Measurements from ENCODE around the gene APBB3.

Gene APBB3

DNA sequence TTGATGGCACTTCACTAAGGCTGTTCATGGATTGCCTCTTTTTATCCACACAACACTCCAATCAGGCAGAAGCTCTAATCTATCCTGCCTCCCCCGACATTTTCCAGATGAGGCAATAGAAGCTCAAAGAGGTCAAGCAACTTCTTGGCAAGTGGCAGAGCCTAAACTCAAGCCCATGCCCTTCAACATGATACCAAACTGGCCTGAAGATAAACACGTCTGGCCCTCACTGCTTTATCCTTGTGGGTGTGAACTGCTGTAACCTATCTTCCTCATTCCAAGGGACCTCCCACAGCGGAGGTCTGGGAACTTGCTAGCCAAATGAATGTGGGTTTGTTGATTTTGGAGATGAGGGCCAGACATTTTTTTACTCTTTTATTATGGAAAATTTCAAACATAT, 9.8 kb upstream of the APBB3 start:
- no peak for DNase-seq

DNA sequence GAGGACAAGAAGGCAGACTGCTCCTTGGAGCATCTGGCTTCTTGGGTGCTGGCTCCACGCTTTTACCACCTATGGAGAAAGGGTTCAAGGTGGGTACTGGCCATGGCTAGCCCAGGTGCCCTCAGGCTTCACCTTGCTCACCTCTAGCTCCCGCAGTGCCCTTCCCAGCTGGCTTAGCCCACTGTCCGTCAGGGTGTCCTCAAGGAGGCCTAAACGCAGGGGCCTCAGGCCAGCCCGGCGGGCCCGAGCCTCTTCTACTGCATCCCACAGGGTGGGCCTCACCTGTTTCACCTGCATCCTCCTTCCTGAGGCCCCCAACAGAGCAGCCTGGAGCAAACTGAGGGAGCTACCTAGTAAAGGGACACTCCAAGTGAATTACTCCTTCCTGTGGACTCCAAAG, 9.3 kb upstream of the APBB3 start:
- DNase-seq: no peak

DNA sequence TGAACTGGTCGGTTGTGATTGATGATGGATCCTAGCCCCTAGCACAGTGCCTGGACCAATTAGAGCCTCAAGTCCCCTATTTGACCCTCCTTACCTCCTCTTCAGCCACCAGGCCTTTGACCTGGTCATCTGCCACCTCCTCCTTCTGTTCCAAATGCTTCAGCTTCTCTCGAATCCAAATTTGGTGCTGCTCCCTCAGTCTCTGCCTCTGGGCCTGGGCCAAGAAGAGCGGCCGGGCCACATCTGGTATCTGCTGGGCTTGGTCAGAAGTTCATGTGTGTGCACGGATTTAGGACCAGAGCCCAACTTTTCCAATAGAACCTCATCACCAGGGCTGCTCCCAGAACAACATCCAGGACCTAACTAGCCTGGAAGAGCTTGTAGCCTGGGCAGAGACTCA, 6.7 kb upstream of the APBB3 start:
- no peak for DNase-seq

DNA sequence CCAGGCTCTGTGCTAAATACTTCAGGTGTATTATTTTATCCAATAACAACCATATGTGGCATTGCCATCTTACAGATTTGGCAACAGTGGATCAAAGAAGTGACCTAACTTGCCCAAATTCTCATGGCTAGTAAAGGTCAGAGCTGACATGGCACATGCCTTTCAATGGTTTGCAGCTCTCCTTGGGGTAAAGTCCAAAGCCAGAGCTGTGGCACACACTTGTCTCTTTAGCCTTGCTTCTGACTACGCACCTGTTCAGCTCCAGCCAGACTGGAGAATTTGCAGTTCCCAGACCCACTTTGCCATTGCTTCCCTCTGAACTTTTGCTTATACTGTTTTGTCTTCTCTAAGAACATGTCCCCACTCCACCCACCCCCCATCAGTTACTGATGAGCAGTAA, 6.1 kb upstream of the APBB3 start:
- no peak for DNase-seq

DNA sequence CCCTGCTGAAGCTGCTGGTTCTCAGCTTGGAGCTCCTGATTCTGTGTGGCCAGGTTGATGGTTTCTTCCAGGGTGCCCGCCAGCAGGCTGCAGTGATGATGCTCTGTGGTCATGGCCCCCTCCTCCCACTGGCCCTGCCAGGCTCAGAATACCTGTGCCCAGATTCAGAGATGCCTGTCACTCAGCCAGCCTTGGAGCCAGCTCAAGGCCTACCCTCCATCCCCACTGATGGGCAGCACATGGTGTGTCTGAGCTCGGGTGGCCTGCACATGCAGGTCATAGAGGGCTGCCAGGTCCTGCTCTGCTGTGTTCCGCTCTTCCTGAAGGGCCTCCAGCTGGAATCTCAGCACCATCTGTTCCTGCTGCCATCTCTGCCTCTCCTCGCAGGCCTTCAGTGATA, 5.7 kb upstream of the APBB3 start:
- no peak for DNase-seq

DNA sequence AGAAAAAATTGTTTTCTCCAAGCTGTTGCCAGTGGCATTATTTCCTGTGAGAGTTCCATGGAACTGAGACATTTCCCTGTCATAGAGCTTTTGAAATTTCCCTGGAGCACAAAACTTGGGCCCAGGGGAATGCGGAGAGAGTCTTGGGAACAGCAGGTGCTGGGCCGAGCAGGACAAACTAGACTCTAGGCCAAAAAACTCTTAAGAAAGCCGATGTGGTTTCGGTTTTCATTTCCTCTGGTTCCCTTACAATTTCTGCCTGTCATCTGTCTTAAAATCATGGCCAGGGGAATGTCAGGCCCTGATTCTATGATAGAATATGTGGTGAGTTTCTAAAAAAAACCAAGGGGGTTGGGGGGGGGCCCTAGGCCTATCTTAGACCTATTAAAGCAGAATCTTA, 4.8 kb upstream of the APBB3 start:
- DNase-seq: no peak

DNA sequence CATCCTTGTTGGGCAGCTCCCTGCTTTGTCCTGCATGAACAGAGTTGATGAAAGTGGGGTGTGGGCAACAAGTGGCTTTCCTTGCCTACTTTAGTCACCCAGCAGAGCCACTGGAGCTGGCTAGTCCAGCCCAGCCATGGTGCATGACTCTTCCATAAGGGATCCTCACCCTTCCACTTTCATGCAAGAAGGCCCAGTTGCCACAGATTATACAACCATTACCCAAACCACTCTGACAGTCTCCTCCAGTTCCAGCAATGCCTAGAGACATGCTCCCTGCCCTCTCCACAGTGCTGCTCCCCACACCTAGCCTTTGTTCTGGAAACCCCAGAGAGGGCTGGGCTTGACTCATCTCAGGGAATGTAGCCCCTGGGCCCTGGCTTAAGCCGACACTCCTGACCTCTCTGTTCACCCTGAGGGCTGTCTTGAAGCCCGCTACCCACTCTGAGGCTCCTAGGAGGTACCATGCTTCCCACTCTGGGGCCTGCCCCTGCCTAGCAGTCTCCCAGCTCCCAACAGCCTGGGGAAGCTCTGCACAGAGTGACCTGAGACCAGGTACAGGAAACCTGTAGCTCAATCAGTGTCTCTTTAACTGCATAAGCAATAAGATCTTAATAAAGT, 4.2 kb upstream of the APBB3 start:
- no peak for DNase-seq

DNA sequence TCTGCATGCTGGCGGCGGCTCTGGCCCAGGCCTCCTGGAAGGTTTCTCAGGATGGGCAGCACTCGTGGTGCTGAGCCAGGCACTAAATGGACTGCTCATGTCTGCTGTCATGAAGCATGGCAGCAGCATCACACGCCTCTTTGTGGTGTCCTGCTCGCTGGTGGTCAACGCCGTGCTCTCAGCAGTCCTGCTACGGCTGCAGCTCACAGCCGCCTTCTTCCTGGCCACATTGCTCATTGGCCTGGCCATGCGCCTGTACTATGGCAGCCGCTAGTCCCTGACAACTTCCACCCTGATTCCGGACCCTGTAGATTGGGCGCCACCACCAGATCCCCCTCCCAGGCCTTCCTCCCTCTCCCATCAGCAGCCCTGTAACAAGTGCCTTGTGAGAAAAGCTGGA, 3.5 kb upstream of the APBB3 start:
- DNase-seq: no peak

DNA sequence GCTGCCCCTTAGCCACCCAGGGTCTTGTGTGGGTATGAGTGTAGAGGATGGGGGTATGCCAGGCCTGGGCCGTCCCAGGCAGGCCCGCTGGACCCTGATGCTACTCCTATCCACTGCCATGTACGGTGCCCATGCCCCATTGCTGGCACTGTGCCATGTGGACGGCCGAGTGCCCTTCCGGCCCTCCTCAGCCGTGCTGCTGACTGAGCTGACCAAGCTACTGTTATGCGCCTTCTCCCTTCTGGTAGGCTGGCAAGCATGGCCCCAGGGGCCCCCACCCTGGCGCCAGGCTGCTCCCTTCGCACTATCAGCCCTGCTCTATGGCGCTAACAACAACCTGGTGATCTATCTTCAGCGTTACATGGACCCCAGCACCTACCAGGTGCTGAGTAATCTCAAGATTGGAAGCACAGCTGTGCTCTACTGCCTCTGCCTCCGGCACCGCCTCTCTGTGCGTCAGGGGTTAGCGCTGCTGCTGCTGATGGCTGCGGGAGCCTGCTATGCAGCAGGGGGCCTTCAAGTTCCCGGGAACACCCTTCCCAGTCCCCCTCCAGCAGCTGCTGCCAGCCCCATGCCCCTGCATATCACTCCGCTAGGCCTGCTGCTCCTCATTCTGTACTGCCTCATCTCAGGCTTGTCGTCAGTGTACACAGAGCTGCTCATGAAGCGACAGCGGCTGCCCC, 2.9 kb upstream of the APBB3 start:
- no peak for DNase-seq

DNA sequence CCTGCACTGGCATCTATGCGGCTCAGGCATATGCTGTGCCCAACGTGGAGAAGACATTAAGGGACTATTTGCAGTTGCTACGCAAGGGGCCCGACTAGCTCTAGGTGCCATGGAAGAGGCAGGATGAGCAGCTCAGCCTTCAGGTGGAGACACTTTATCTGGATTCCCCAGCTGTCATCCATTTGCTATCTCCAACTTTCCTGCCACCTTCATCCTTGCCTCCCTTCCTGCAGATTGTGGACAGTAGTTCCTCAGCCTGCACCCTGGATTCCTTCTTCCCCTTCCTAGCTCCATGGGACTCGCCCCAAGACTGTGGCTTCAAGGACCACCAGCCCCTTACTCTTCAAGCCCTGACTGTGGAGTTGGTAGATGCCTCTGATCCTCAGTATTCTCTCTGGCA, 2.3 kb upstream of the APBB3 start:
- no peak for DNase-seq

DNA sequence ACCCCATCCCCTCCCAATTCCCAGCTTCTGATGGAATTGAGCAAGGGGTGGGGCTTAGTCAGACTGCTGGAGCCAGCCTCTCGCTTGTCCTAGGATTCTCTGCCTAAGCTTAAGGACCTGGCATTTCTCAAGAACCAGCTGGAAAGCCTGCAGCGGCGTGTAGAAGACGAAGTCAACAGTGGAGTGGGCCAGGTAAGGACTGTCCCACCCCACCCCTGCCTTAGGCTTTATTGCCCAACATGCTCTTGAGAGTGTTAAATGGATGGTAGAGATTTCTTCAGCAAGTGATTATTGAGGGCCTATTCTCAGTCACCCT, 1.3 kb upstream of the APBB3 start:
- no peak for DNase-seq

DNA sequence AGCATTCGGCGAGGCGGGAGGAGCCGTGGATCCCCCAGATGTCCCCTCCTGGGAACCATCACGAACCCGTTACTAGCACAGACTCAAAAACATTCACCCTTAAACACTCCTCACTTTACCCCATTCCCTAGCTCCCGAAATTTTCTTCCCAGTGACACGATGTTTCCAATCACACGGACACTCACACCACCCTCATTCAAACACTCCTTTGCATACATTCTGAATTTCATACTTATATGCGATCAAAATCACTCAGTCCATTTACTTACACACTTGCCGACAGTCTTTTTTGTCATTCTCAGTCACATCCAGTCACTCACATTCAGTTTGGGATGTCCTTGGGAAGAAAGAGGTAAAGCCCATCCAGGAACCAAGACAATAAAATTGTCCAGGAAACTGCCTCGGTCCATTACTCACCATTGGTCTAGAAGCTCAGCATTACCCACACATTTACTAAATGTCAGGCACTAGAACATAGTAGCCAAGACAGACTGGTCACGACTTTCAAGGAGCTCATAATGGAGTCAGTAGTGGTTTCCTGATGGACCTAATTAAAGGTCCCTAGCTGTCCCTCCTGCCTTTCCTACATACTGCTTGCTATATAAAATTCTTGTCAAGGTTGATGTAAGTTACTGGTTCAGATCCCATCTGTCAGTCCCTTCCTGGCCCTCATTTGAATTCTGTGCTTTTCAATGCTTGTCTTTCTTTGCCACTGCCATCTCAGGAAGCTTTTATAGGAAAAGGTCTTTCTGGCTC, 804 bp upstream of the APBB3 start:
- DNase-seq: no peak

DNA sequence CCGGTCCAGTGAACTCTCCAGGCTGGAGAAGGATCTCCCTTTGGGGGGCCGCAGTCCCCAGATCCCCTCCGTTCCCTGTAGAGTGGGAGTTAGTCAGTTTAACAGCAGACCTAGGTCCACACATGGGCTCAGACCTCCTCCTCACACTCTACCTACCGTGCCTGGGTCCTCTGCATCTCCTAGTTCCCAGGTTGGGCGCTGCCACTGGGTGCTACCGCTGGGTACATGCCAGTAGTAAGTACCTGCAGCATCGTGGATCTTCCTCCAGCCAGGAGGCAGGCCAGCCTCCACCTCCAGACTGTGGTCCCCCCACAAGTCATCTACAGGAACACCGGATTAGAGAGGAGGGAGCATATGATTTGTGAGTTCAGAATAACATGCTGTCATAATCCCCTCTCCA, 802 bp downstream of the APBB3 start:
- no peak for DNase-seq

DNA sequence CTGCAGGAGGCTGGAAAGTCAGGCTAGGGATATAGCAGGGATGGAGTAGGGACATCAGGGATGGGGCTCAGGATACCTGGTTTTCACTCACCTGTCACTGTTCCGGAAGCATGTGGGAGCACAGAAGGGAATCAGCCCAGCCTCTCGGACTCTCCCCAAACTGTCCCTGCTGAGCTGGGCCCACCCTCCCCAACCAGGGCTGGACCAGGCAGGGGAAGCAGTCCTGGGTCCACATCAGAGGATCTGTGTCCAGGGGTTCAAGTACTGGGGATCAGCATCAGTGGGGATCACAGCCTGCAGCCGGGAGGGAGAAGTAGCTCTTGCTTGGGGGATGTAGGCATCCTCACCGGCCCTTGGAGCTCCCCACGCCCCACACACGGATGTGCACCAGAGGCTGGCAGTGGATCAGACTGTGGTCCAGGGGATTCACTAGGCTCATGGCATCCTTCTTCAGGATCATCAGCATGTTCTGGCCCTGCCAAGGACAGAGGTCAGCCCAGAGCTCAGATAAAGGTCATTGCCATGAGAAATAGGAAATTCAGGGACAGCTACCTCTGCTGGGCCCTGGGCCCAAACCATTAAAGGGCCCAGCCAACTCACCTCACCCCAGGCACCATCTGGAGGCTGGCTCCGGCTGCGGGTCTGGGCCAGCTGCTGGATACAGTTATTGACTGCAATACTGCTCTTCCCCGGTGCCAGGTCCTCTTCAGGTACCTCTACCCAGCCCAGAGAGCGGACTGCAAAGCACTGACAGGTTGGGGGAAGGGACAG, 2.5 kb downstream of the APBB3 start:
- no peak for DNase-seq

DNA sequence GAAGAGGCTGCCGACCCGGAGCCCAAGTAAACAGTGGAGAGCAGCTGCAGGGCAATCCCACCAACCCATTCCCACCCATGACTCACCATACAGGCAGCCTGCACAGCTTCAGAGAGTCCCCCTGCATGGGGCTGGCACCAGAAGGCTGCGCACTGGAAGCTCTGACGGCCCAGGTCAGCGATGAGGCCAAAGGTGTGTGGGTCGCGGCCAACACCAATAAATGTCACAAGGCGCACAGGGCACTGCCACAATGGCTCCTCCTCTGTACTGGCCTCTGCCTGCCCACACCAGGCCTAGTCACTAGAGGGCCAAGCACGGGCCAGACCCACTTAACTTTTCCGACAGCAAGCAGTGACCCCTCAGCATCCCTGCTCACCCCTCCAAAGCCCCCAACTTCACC, 4.2 kb downstream of the APBB3 start:
- no peak for DNase-seq

DNA sequence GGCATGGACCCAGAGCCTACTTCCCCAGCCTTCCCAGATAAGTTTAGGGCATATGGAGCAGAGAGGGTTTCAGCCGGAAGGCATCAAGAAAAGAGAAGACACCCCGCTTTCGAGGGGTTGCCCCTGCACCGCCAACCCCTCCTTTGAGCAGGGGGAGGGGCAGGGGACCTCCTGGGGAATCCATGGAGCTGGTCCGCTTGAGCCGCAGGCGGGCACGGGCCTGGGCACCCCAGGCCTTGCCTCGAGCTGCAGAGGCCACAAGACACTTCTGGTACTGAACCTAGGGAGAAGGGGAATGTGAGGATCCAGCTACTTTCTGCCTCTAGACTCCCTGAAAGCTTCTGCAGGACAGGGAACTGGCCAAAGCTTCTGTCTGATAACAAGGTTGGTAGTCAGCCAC, 5.9 kb downstream of the APBB3 start:
- no peak for DNase-seq

DNA sequence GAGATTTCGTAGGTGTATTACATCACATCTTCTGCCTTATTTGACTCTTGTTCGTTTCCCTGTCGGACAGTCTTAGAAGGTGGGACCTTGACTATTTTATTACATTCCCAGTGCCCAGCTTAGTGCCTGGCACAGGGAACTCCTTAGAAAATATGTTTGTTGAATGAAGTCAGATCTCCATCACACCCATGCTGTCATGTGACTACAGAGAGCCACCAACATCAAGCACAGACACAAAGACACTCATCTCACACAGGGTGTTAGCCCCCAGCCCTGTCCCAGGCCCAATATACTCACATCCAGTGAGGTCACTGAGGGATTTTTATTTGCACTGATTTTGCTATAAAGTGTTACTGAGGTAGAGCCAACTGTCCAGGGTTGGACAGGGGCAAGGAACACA, 6.4 kb downstream of the APBB3 start:
- DNase-seq: no peak

DNA sequence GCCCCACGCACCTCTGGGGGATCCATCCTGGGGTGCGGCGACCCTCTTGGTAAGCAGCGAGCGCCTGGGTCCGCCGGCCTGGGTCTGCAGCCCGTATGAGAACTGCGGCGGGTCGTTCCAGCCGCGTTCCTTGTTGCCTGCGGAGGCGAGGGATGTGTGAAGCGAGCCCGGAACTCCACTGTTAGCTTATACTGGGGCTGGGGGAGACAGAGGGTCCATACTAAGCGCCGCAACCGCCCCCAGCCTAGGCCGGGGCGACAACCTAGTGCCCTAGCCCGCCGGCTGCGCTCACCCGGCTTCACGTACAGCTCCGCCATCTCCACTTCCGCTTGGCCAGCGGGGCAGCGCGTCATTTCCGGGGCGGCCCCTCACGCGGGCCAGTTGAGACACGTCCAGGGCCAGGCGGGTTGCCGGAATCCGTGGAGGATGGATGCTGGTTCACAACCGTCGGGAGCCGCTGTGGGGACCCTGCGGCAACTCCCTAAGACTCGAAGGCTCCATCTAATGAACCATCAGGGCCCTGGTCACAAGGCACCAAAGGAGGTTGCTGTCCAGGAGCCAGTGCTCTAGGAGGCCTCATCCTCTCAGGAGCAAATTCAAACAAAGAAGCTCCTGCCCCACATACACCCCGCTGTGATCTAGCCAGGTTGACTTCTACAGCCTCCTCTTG, 7.1 kb downstream of the APBB3 start, which contains the start of gene SRA1:
Gene SRA1 (minus strand): TSS at position 338 of the 670 bp plus-strand sequence. CDS start 21 bp downstream, at position 317.
- peak; percentile 85 for DNase-seq

DNA sequence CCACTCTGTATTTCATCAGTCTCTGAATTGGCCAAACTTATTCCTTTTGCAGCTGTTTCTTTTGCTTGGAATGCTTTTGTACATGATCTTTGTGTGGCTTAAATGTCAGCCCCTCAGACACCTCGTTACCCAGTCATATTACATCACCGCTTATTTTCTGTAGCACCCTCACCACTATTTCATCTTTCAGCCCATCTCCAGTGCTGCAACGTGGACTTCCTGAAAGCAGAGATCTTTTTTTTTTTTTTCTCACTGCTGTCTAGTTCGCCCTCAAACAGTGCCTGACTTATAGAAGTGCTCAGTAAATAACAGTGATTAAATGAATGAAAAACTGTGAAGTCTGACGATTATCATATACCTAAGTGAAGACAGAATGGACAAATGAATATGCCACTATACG, 8.0 kb downstream of the APBB3 start:
- DNase-seq: no peak

DNA sequence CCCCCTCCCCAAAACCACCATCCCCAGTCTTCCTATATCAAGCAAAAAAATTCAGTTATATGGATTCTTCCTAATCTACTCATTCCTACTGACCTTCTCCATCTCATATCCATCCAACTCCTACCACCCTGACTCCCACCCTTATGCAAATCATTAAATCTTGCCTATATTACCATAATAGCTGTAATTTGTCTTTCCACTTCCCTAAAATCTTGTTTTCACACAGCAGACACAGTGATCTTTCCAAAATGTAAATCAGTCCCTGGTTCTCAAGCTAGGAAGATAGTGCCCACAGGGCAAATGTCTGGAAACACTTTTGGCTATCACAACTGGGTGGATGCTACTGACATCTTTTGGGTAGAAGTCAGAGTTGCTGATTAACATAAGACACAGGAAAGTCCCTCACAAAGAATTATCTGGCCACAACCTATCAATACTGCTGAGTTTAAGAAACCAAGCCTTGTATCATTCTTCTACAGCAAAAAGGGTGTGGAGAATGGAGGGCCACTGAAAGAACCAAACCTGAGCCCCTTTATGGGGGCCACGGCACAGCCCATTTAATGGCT, 8.6 kb downstream of the APBB3 start:
- DNase-seq: no peak

DNA sequence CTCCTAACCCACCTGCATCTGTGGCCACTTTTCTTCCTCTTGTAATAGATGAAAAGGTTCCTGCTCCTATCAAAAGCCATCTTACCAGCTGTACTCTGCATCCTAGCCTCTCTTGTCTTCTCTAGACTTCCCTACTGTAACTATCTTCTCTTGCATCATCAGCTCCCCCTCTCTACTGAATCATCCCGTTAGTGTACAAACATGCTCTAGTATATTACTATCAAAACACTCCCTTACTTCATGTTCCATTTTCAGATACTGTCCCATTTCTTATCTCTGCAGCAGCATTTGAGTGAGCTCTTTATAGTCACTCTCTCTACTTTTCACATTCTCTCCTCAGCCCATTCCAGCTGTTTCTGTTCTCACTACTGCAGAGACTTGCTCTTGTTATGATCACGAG, 9.9 kb downstream of the APBB3 start:
- DNase-seq: no peak

DNA sequence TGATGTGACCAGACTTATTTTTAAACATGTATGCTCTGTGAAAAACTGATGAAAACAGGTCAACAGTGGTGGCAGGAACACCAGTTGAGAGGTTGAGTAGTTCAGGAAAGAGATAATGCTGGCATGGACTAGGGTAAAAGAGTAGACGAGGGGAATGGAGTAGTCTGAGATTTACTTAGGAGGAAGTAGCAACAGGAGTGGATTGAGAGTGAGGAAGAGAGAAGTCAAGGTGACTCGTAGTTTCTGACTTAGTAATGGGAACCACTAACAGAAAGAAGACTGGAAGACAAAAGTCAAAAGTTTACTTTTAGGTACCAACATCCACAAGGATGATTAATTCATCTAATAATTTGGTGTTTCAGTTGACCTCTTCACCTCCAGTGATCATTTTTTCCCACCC, 10.7 kb downstream of the APBB3 start:
- no peak for DNase-seq

DNA sequence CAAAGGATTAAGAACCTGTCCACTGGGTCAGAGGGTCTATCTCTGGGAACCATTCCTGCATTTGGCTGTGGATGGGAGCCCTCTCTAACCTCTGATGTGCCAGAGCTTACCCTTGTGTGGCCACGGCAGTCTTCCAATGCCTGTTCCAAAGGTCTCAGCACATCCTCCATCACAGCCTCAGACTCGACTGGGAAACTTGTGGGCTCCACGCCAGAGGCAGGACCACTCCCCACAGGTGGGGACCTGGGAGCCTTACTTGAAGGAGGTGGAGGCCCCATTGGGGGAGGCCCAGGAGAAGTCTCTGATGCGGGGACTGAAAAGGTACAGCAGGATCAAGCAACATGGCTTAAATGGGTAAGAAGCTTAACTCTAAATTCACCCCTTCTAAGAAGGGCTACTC, 12.5 kb downstream of the APBB3 start:
- DNase-seq: no peak

All from DMS79 treated with DMSO at 0.1 percent for 48 hours (cell line).